B cell (primary cell): ENCODE measurements around the gene YPEL5. TPM values are rescaled to one million over a fixed set of nuclear protein-coding genes. Genes with fewer than 3 reads are reported as not detected.

Source experiments
- ATAC-seq: fragments of 200-7000 bp; cut with Tn5 transposase; one replicate; pipeline ENCODE4 v1.10.0; 2021; ENCODE audit warnings: low read depth, mild to moderate bottlenecking, moderate number of reproducible peaks, moderate library complexity
- CTCF ChIA-PET: fragments of 350-600 bp; sonication (Branson Sonifier 250); formaldehyde crosslinking; loops from one replicate; lab custom pipeline; 2021; ENCODE audit warnings: antibody characterized with exemption, inconsistent platforms; lab: Charles Lee
- POLR2A ChIA-PET: fragments of 350-600 bp; sonication (Branson Sonifier 250); formaldehyde crosslinking; loops from one replicate; lab custom pipeline; 2021; ENCODE audit warnings: antibody characterized with exemption; lab: Charles Lee
- DNase-seq: peaks from one replicate; pipeline ENCODE4 v3.0.0; 2013
- H2AFZ ChIP-seq: 2 replicates; pipeline ENCODE4 v1.6.1; 2012; ENCODE audit warnings: mild to moderate bottlenecking, low read depth, low read length; ENCODE audit not compliant: insufficient read depth, poor library complexity, severe bottlenecking
- H3K27ac ChIP-seq, 2 donors: 1 replicate in 1 of 2; 2 replicates in 1 of 2; pipeline ENCODE4 v1.5.1; 2012 to 2013; ENCODE audit warnings: low read length in 2 of 2, mild to moderate bottlenecking in 2 of 2, moderate library complexity in 1 of 2
- H3K27me3 ChIP-seq, 4 experiments: fragments of 200-600 bp in 1 of 4; sonication (generic) in 1 of 4; replicated peaks in 1 of 4; 1 replicate in 2 of 4; 2 replicates in 2 of 4; pipeline versions ENCODE4 v1.6.1 to v1.7.0; 2013 to 2016; ENCODE audit warnings: low read length in 3 of 4, mild to moderate bottlenecking in 2 of 4, mixed read lengths in 1 of 4, moderate library complexity in 1 of 4; ENCODE audit not compliant: insufficient read depth in 4 of 4, control insufficient read depth in 3 of 4; ENCODE audit errors: control extremely low read depth in 1 of 4
- H3K36me3 ChIP-seq, 2 experiments: replicated peaks in 1 of 2; 1 replicate in 1 of 2; 2 replicates in 1 of 2; pipeline versions ENCODE4 v1.6.1 to v1.7.1; 2013; ENCODE audit warnings: low read length in 1 of 2; ENCODE audit not compliant: insufficient read depth in 2 of 2, control insufficient read depth in 1 of 2; ENCODE audit errors: control extremely low read depth in 1 of 2, extremely low read depth in 1 of 2
- H3K4me1 ChIP-seq, 2 donors: fragments of 200-600 bp in 1 of 2; sonication (generic) in 1 of 2; 1 replicate in 1 of 2; 2 replicates in 1 of 2; pipeline versions ENCODE4 v1.5.1 to v1.6.1; 2013 to 2017; ENCODE audit warnings: low read length in 2 of 2; ENCODE audit not compliant: control insufficient read depth in 2 of 2, insufficient read depth in 2 of 2
- H3K4me2 ChIP-seq: replicated peaks from 2 replicates; pipeline ENCODE3; 2012; ENCODE audit warnings: mild to moderate bottlenecking, low read depth, low read length; ENCODE audit not compliant: poor library complexity, severe bottlenecking
- H3K4me3 ChIP-seq, 5 experiments: fragments of 200-600 bp in 1 of 5; sonication (generic) in 1 of 5; 1 replicate in 3 of 5; 2 replicates in 2 of 5; pipeline versions ENCODE4 v1.5.1 to v1.7.0; 2011 to 2016; ENCODE audit warnings: low read length in 4 of 5, mild to moderate bottlenecking in 4 of 5, low read depth in 2 of 5, control low read depth in 1 of 5, moderate library complexity in 1 of 5; ENCODE audit not compliant: insufficient read depth in 1 of 5; ENCODE audit errors: control extremely low read depth in 1 of 5, extremely low read depth in 1 of 5
- H3K79me2 ChIP-seq: fragments of 200-600 bp; sonication (generic); one replicate; pipeline ENCODE4 v1.6.0; 2016; ENCODE audit warnings: low read length; ENCODE audit not compliant: control insufficient read depth, insufficient read depth
- H3K9ac ChIP-seq: fragments of 200-600 bp; sonication (generic); 2 replicates; pipeline ENCODE4 v1.6.1; 2017; ENCODE audit warnings: mild to moderate bottlenecking, low read length, moderate library complexity
- H3K9me3 ChIP-seq, 3 donors: one replicate each; pipeline versions ENCODE4 v1.6.1 to v1.7.1; 2013; ENCODE audit warnings: low read length in 2 of 3; ENCODE audit not compliant: control insufficient read depth in 2 of 3, insufficient read depth in 1 of 3; ENCODE audit errors: control extremely low read depth in 1 of 3
- H4K20me1 ChIP-seq: 2 replicates; pipeline ENCODE4 v1.6.0; 2012; ENCODE audit warnings: mild to moderate bottlenecking, low read length; ENCODE audit not compliant: insufficient read depth, control insufficient read depth, poor library complexity, severe bottlenecking
- H3K27ac Mint-ChIP-seq: one replicate; pipeline ENCODE4 v1.8.0; 2021; ENCODE audit warnings: mixed read lengths
- H3K27me3 Mint-ChIP-seq: one replicate; pipeline ENCODE4 v1.8.0; 2021; ENCODE audit warnings: mixed read lengths
- H3K4me1 Mint-ChIP-seq: one replicate; pipeline ENCODE4 v1.8.0; 2021; ENCODE audit warnings: mixed read lengths
- H3K4me3 Mint-ChIP-seq: one replicate; pipeline ENCODE4 v1.8.0; 2021; ENCODE audit warnings: mixed read lengths
- H3K9me3 Mint-ChIP-seq: one replicate; pipeline ENCODE4 v1.8.0; 2022; ENCODE audit warnings: mixed read lengths; ENCODE audit not compliant: insufficient read depth
- CTCF ChIP-seq: fragments of 200-600 bp; IDR thresholded peaks from one replicate; pipeline ENCODE4 v1.8.0; 2022; ENCODE audit warnings: antibody characterized with exemption, mild to moderate bottlenecking
- EZH2 ChIP-seq: IDR thresholded peaks from 2 replicates; pipeline ENCODE4 v1.6.1; 2012; ENCODE audit warnings: borderline replicate concordance, low read depth, mild to moderate bottlenecking, moderate library complexity, low read length; ENCODE audit not compliant: insufficient read depth, poor library complexity, severe bottlenecking
- WGBS: methylation state at CpG from one replicate; pipeline ENCODE4 v1.1.5; 2013; ENCODE audit warnings: missing lambda C conversion rate; ENCODE audit not compliant: insufficient coverage; 5-methylcytosine and 5-hydroxymethylcytosine counted together
- intact Hi-C: fragments of 100-400 bp; cut with micrococcal nuclease; formaldehyde crosslinking; loops from one replicate; pipeline ENCODE4 v1.10.0; 2022
- polyA plus RNA-seq: library from polyadenylated mRNA; depleted of rRNA; stranded (reverse); fragments of >200 nt; gene quantifications from 2 replicates; pipeline ENCODE4 v1.2.3, GENCODE V29; 2012
- total RNA-seq, 2 donors: library from RNA; stranded (reverse); fragments of 120-200 nt in 1 of 2; gene quantifications; 1 replicate in 1 of 2; 2 replicates in 1 of 2; pipeline versions ENCODE4 v1.2.3 to v1.2.4, GENCODE V29; 2013 to 2022

YPEL5 gene
- total and polyA plus RNA-seq, 2 donors (not counting 1 experiment from before 2014, with no cell fraction given), result 117 to 426 TPM

GRCh38 chr2:30181176-30181575 lies 34.4 kb downstream of the YPEL5 start:
- WGBS, result 90% methylated on average over 5 of the region's 7 CpGs
- ATAC-seq (no peak), DNase-seq (no peak)
- Histone ChIP-seq H3K27ac (no peak overlapping the region), H3K9ac (no peak overlapping the region), H3K4me1 (no peaks in the 10 kb centered on the region), H2AFZ (no peak overlapping the region), H3K79me2 (no peaks in the 10 kb centered on the region), H3K36me3 (no peaks in the 10 kb centered on the region), H3K9me3 (no peaks in the 10 kb centered on the region), H3K27me3 (peaks cover 0 to 3% (median 0%) of the 10 kb centered on the region in 4 experiments), H4K20me1 (no peaks in the 10 kb centered on the region), H3K4me2 (no peak overlapping the region), H3K4me3 (no peak overlapping the region)
- H3K4me1 Mint-ChIP-seq, result no peaks in the 10 kb centered on the region
- ChIA-PET CTCF (interaction anchor here (0.7 to 2.2 kb wide), 4 partner anchors 27 to 533 kb away, joined by 3 to 6 read pairs (median 3); no protein-coding TSS in a partner anchor), POLR2A (no interaction called here)
- TF ChIP-seq CTCF (no peak), EZH2 (no peak)
- H3K9me3 Mint-ChIP-seq, result no peaks in the 10 kb centered on the region
- no peak overlapping the region for H3K4me3 Mint-ChIP-seq
- H3K27me3 Mint-ChIP-seq, result no peaks in the 10 kb centered on the region
- no peak overlapping the region for H3K27ac Mint-ChIP-seq
- intact Hi-C loops, result no loop called here

DNA sequence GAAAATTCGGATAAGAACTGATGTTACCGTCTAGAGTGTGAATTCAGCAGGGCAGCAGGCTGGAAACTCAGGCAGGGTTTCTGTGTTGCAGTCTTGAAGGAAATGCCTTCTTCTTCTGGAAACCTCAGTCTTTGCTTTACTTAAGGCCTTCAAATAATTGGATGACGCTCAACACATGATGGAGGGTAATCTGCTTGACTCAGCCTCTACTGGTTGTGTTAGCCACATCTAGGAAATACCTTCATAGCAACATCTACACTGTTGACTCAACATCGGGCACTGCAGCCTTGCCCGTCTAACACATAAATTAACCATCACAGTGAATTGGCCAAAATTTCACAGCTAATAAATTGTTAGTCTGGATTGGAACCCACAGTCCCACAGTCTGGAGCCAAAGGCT lies 37.2 kb downstream of the YPEL5 start:
- WGBS, result 95% methylated on average over 4 of the region's 5 CpGs
- no peaks in the 10 kb centered on the region for H4K20me1 ChIP-seq
- H3K9me3 ChIP-seq, result no peaks in the 10 kb centered on the region
- H3K4me3 ChIP-seq, result no peak overlapping the region
- H3K27ac Mint-ChIP-seq, result no peak overlapping the region
- H3K27me3 Mint-ChIP-seq, result no peaks in the 10 kb centered on the region
- no peaks in the 10 kb centered on the region for H3K9me3 Mint-ChIP-seq
- H3K27ac ChIP-seq, result no peak overlapping the region
- peaks cover 9% of the 10 kb centered on the region for H3K4me1 Mint-ChIP-seq
- H3K4me1 ChIP-seq, result peaks cover 7 to 14% of the 10 kb centered on the region in 2 donors
- CTCF ChIA-PET, result interaction anchor here (1.3 to 1.8 kb wide), 2 partner anchors 19 to 527 kb away, joined by 5 to 7 read pairs; no protein-coding TSS in a partner anchor
- no peaks in the 10 kb centered on the region for H3K79me2 ChIP-seq
- H3K9ac ChIP-seq, result no peak overlapping the region
- no peak for DNase-seq
- H2AFZ ChIP-seq, result no peak overlapping the region
- intact Hi-C loops, result no loop called here
- no peak overlapping the region for H3K4me2 ChIP-seq
- ATAC-seq, result no peak
- no peaks in the 10 kb centered on the region for H3K36me3 ChIP-seq
- TF ChIP-seq CTCF, result no peak
- no peak for TF ChIP-seq EZH2
- no peak overlapping the region for H3K4me3 Mint-ChIP-seq
- no peaks in the 10 kb centered on the region for H3K27me3 ChIP-seq
- POLR2A ChIA-PET, result no interaction called here
